ENCODE data around the gene CFAP69. TPM values are rescaled to one million over a fixed set of nuclear protein-coding genes. Genes with fewer than 3 reads are reported as not detected.

Gene CFAP69
- total RNA-seq, 1 experiment from 2014 or later = 4.1 TPM

DNA sequence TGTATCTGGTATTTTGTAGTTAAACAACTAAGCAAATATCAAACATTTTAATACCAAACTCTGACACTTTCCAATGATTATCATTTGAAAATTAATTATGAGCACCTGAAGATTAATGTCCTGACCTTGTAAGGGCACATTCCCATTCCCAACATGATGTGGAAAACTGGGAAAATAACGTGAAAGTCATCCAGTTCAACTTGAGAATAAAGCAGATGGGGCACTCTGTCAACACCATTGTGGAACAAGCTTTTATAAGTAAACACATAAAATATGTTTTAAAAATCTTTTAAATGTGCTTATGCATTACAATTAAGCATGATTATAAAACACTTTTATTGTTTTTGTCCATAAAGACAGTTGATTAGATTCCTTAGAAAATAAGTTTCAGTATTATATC is 19.4 kb upstream of the CFAP69 start:
- no peaks in the 10 kb centered on the region for H3K36me3 ChIP-seq (ENCODE audit: control insufficient read depth in 1 of 2, insufficient read depth in 2 of 2, low read length in 2 of 2)
- H3K27ac ChIP-seq (ENCODE audit: low read depth, low read length) = no peak overlapping the region
- no peaks in the 10 kb centered on the region for H3K27me3 ChIP-seq (ENCODE audit: insufficient read depth, low read length)
- ChIA-PET POLR2A (no interaction called here), RAD21 (ENCODE audit: low non-redundant PET in 1 of 2, low total read pairs in 2 of 2, uncharacterized antibody in 2 of 2, unreplicated experiment in 2 of 2) (no interaction called here), CTCF (no interaction called here)
- no peak overlapping the region for H3K4me2 ChIP-seq (ENCODE audit: low read length)
- H3K9me3 ChIP-seq (ENCODE audit: control insufficient read depth in 1 of 2, insufficient read depth in 1 of 2, low read depth in 1 of 2, low read length in 2 of 2) = no peaks in the 10 kb centered on the region
- TF ChIP-seq CEBPB (IDR thresholded peaks at IDR 0.05; ENCODE audit: low read depth) (no peak), JUND (IDR thresholded peaks at IDR 0.05) (no peak), POLR2A (IDR thresholded peaks at IDR 0.05; ENCODE audit: borderline replicate concordance, extremely low read depth, insufficient read depth, insufficient read length) (no peak), ZFX (IDR thresholded peaks at IDR 0.05) (no peak), SP1 (IDR thresholded peaks at IDR 0.05; ENCODE audit: low read depth) (no peak), TCF7L2 (IDR thresholded peaks at IDR 0.05; ENCODE audit: borderline replicate concordance, extremely low read depth, insufficient read depth, insufficient read length) (no peak), ELF1 (IDR thresholded peaks at IDR 0.05; ENCODE audit: borderline replicate concordance, low read depth) (no peak), RAD21 (IDR thresholded peaks at IDR 0.05; ENCODE audit: low read depth) (no peak), EZH2phosphoT487 (IDR thresholded peaks at IDR 0.05; ENCODE audit: borderline replicate concordance) (no peak), EZH2 (IDR thresholded peaks at IDR 0.05) (no peak)
- TF ChIP-seq, protein P1, sequence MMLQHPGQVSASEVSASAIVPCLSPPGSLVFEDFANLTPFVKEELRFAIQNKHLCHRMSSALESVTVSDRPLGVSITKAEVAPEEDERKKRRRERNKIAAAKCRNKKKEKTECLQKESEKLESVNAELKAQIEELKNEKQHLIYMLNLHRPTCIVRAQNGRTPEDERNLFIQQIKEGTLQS (IDR thresholded peaks at IDR 0.05) = no peak
- TF ChIP-seq, protein P2, sequence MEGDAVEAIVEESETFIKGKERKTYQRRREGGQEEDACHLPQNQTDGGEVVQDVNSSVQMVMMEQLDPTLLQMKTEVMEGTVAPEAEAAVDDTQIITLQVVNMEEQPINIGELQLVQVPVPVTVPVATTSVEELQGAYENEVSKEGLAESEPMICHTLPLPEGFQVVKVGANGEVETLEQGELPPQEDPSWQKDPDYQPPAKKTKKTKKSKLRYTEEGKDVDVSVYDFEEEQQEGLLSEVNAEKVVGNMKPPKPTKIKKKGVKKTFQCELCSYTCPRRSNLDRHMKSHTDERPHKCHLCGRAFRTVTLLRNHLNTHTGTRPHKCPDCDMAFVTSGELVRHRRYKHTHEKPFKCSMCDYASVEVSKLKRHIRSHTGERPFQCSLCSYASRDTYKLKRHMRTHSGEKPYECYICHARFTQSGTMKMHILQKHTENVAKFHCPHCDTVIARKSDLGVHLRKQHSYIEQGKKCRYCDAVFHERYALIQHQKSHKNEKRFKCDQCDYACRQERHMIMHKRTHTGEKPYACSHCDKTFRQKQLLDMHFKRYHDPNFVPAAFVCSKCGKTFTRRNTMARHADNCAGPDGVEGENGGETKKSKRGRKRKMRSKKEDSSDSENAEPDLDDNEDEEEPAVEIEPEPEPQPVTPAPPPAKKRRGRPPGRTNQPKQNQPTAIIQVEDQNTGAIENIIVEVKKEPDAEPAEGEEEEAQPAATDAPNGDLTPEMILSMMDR (IDR thresholded peaks at IDR 0.05 in 2 of 3, conservative IDR thresholded peaks at IDR 0.05 in 1 of 3; ENCODE audit: borderline replicate concordance in 1 of 3, insufficient read depth in 1 of 3, low read depth in 2 of 3, low read length in 2 of 3) = no peak
- ATAC-seq = no peak
- peaks cover 10 to 12% of the 10 kb centered on the region in 2 experiments for H3K4me1 ChIP-seq (ENCODE audit: control insufficient read depth in 1 of 2, insufficient read depth in 2 of 2, low read length in 2 of 2)
- intact Hi-C loops (cut with micrococcal nuclease) = no loop called here
- no peak overlapping the region for H2AFZ ChIP-seq (ENCODE audit: low read depth, low read length, poor library complexity, severe bottlenecking)
- DNase-seq (ENCODE audit: low read depth, low spot score) = no peak
- no TSS peak for BruUV-seq (replicated peaks)
- no peak overlapping the region for H3K9ac ChIP-seq (ENCODE audit: low read length)
- no peaks in the 10 kb centered on the region for H3K79me2 ChIP-seq (ENCODE audit: insufficient read depth, low read length)
- no peaks in the 10 kb centered on the region for H3K9me2 ChIP-seq (ENCODE audit: insufficient read depth)
- no peak overlapping the region for H3K4me3 ChIP-seq (replicated peaks in 1 of 2; ENCODE audit: low read depth in 1 of 2, low read length in 2 of 2)
- no peaks in the 10 kb centered on the region for H4K20me1 ChIP-seq (ENCODE audit: insufficient read depth)
